Measurements from ENCODE around the gene RFNG. TPM values are rescaled to one million over a fixed set of nuclear protein-coding genes. Genes with fewer than 3 reads are reported as not detected.

Gene RFNG
- total RNA-seq, 6 experiments from 2014 or later, result 29.9 to 53.3 (median 43.7) TPM

- Histone ChIP-seq H3K36me3 (peaks cover 0 to under 1% (median 0%) of the 10 kb centered on the region in 4 donors), H3K4me3 (peak within 1 kb of the TSS; percentile 84 to 96 (median 94)), H3K27me3 (no peaks in the 10 kb centered on the region), H3K27ac (peak within 1 kb of the TSS; percentile 53 to 75 (median 63)), H3K4me1 (peaks cover 0 to 37% (median 17%) of the 10 kb centered on the region in 4 donors), H3K9me3 (no peaks in the 10 kb centered on the region)
- DNase-seq (peak; percentile 100), ATAC-seq (peak; percentile 77 to 90 (median 86))
- TF ChIP-seq POLR2A (IDR thresholded peaks at IDR 0.05), result no peak
- no peak for TF ChIP-seq CTCF (IDR thresholded peaks at IDR 0.05)
- intact Hi-C loops (cut with DNase I), result no loop called here
- WGBS (ENCODE audit: insufficient coverage, low coverage, low lambda C conversion rate, missing lambda C conversion rate), result no CpG with 5 or more reads among the region's 42 CpGs
These were observed 28.6 kb downstream of the RFNG start, which contains the start of gene LRRC45 for GRCh38 chr17:82022981-82023446. Gene LRRC45 (plus strand): TSS chr17:82023305. CDS start chr17:82023644, 339 bp downstream.

GRCh38 chr17:82022310-82022980 lies 29.2 kb downstream of the RFNG start, which contains the start of gene CENPX:
Gene CENPX (minus strand): TSS chr17:82022878. CDS start chr17:82022861, 17 bp downstream.
- H3K27me3 ChIP-seq, result no peaks in the 10 kb centered on the region
- 5% methylated on average over 13 of the region's 64 CpGs for WGBS (ENCODE audit: insufficient coverage, low coverage, low lambda C conversion rate, missing lambda C conversion rate)
- H3K27ac ChIP-seq, result peak within 1 kb of the TSS; percentile 53 to 75 (median 63)
- H3K9me3 ChIP-seq, result no peaks in the 10 kb centered on the region
- ATAC-seq, result no peak
- no peak for DNase-seq
- intact Hi-C loops (cut with DNase I), result no loop called here
- peaks cover 0 to 6% (median 0%) of the 10 kb centered on the region in 4 donors for H3K36me3 ChIP-seq
- peak within 1 kb of the TSS; percentile 84 to 96 (median 94) for H3K4me3 ChIP-seq
- H3K4me1 ChIP-seq, result peaks cover 0 to 37% (median 17%) of the 10 kb centered on the region in 4 donors
- TF ChIP-seq POLR2A (IDR thresholded peaks at IDR 0.05) (peak; percentile 65), CTCF (IDR thresholded peaks at IDR 0.05) (peak in 1 of 4 donors; percentile 4)

GRCh38 chr17:82021900-82022309 lies 29.7 kb downstream of the RFNG start:
- ATAC-seq (no peak), DNase-seq (no peak)
- Histone ChIP-seq H3K4me3 (peak overlapping the region; percentile 84 to 96 (median 94)), H3K27me3 (no peaks in the 10 kb centered on the region), H3K36me3 (peaks cover 0 to 8% (median 0%) of the 10 kb centered on the region in 4 donors), H3K9me3 (no peaks in the 10 kb centered on the region), H3K27ac (peak overlapping the region in 2 of 3 donors; percentile 39 to 75), H3K4me1 (peaks cover 0 to 37% (median 16%) of the 10 kb centered on the region in 4 donors)
- intact Hi-C loops (cut with DNase I), result no loop called here
- TF ChIP-seq POLR2A (IDR thresholded peaks at IDR 0.05) (no peak), CTCF (IDR thresholded peaks at IDR 0.05) (no peak)
- 0% methylated on average over 5 of the region's 10 CpGs for WGBS (ENCODE audit: insufficient coverage, low coverage, low lambda C conversion rate, missing lambda C conversion rate)

- Histone ChIP-seq H3K4me1 (peaks cover 0 to 32% (median 13%) of the 10 kb centered on the region in 4 donors), H3K27me3 (no peaks in the 10 kb centered on the region), H3K36me3 (peaks cover 0 to 8% (median 0%) of the 10 kb centered on the region in 4 donors), H3K27ac (peak overlapping the region in 1 of 3 donors; percentile 39), H3K4me3 (peak overlapping the region in 2 of 3 donors; percentile 84 to 94), H3K9me3 (no peaks in the 10 kb centered on the region)
- DNase-seq (peak; percentile 82 to 87 (median 86)), ATAC-seq (peak; percentile 22 to 39 (median 27))
- WGBS (ENCODE audit: insufficient coverage, low coverage, low lambda C conversion rate, missing lambda C conversion rate), result 9% methylated on average over 7 of the region's 25 CpGs
- TF ChIP-seq CTCF (IDR thresholded peaks at IDR 0.05) (peak; percentile 77 to 85 (median 80)), POLR2A (IDR thresholded peaks at IDR 0.05) (no peak)
- intact Hi-C loops (cut with DNase I), result no loop called here
These were observed 30.3 kb downstream of the RFNG start for GRCh38 chr17:82021107-82021899.

All from right lobe of liver (tissue), 6 donors.